Measurements from ENCODE around the gene SPCS2. TPM values are rescaled to one million over a fixed set of nuclear protein-coding genes. Genes with fewer than 3 reads are reported as not detected.

SPCS2 gene
- total and polyA plus RNA-seq, 4 donors, result 32.4 to 186 (median 59.6) TPM

GRCh38 chr11:74953451-74953850 lies 4.4 kb downstream of the SPCS2 start (continued):
- TF ChIP-seq REST (IDR thresholded peaks at IDR 0.05), result no peak

- Histone ChIP-seq H3K27me3 (ENCODE audit: control insufficient read depth in 4 of 4, insufficient read depth in 4 of 4, low read length in 3 of 4) (no peaks in the 10 kb centered on the region), H3K27ac (ENCODE audit: low read depth in 1 of 2, low read length in 2 of 2) (no peak overlapping the region), H3K4me1 (ENCODE audit: control insufficient read depth in 4 of 4, insufficient read depth in 4 of 4, low read length in 3 of 4) (peaks cover 7 to 21% (median 14%) of the 10 kb centered on the region in 4 donors), H3K9ac (ENCODE audit: low read depth in 1 of 2, low read length in 2 of 2) (no peak overlapping the region), H3K9me3 (ENCODE audit: control insufficient read depth in 4 of 4, low read length in 3 of 4) (no peaks in the 10 kb centered on the region), H3K4me3 (ENCODE audit: low read depth in 1 of 3, low read length in 3 of 3) (no peak overlapping the region), H3K36me3 (ENCODE audit: control insufficient read depth in 4 of 4, insufficient read depth in 3 of 4, low read depth in 1 of 4, low read length in 3 of 4) (peaks cover 0 to 5% (median 1%) of the 10 kb centered on the region in 4 donors)
- no peak for TF ChIP-seq ZBTB33 (IDR thresholded peaks at IDR 0.05)
- TF ChIP-seq HNF4G (IDR thresholded peaks at IDR 0.05), result no peak
- no peak for TF ChIP-seq MAX (IDR thresholded peaks at IDR 0.05)
- TF ChIP-seq HNF4A (conservative IDR thresholded peaks at IDR 0.05), result no peak
- no peak for TF ChIP-seq FOXA2 (IDR thresholded peaks at IDR 0.05)
- no peak for TF ChIP-seq RAD21 (IDR thresholded peaks at IDR 0.05)
- TF ChIP-seq NR2F2 (IDR thresholded peaks at IDR 0.05), result no peak
- no peak for TF ChIP-seq REST (IDR thresholded peaks at IDR 0.05)
- DNase-seq (ENCODE audit: low spot score), result no peak
- WGBS, result 95% methylated on average over 1 of the region's 1 CpG
These were observed 5.1 kb downstream of the SPCS2 start for GRCh38 chr11:74954199-74954598.

GRCh38 chr11:74956397-74957015 lies 7.4 kb downstream of the SPCS2 start:
- H3K9me3 ChIP-seq (ENCODE audit: control insufficient read depth in 4 of 4, low read length in 3 of 4), result no peaks in the 10 kb centered on the region
- H3K27ac ChIP-seq (ENCODE audit: low read depth in 1 of 2, low read length in 2 of 2), result no peak overlapping the region
- peaks cover 0 to 2% (median under 1%) of the 10 kb centered on the region in 4 donors for H3K4me1 ChIP-seq (ENCODE audit: control insufficient read depth in 4 of 4, insufficient read depth in 4 of 4, low read length in 3 of 4)
- 83% methylated on average over 4 of the region's 4 CpGs for WGBS
- DNase-seq (ENCODE audit: low spot score), result no peak
- H3K4me3 ChIP-seq (ENCODE audit: low read depth in 1 of 3, low read length in 3 of 3), result no peak overlapping the region
- peaks cover 0 to 5% (median 1%) of the 10 kb centered on the region in 4 donors for H3K36me3 ChIP-seq (ENCODE audit: control insufficient read depth in 4 of 4, insufficient read depth in 3 of 4, low read depth in 1 of 4, low read length in 3 of 4)
- no peak overlapping the region for H3K9ac ChIP-seq (ENCODE audit: low read depth in 1 of 2, low read length in 2 of 2)
- no peaks in the 10 kb centered on the region for H3K27me3 ChIP-seq (ENCODE audit: control insufficient read depth in 4 of 4, insufficient read depth in 4 of 4, low read length in 3 of 4)
- TF ChIP-seq TAF1 (conservative IDR thresholded peaks at IDR 0.05), result no peak
- no peak for TF ChIP-seq CTCF (IDR thresholded peaks at IDR 0.05; ENCODE audit: low read depth, low read length, missing input control)
- no peak for TF ChIP-seq YY1 (IDR thresholded peaks at IDR 0.05)
- TF ChIP-seq RXRA (IDR thresholded peaks at IDR 0.05), result no peak
- no peak for TF ChIP-seq HNF4G (IDR thresholded peaks at IDR 0.05)
- no peak for TF ChIP-seq SP1 (IDR thresholded peaks at IDR 0.05)
- no peak for TF ChIP-seq FOXA2 (IDR thresholded peaks at IDR 0.05)
- no peak for TF ChIP-seq RAD21 (IDR thresholded peaks at IDR 0.05)
- no peak for TF ChIP-seq FOXA1 (IDR thresholded peaks at IDR 0.05)
- no peak for TF ChIP-seq EGR1 (IDR thresholded peaks at IDR 0.05; ENCODE audit: low read depth in 2 of 2)
- no peak for TF ChIP-seq REST (IDR thresholded peaks at IDR 0.05)
